Anterior cingulate cortex (tissue), 58 donors: ENCODE measurements around the gene REEP6.
A peak's percentile ranks its signal among the peaks of the same experiment; 100 is the strongest.

Source experiments
- DNase-seq, 58 donors: peaks; one replicate each; lab custom pipeline; 2025; lab: John Stamatoyannopoulos, UW

Gene REEP6

GRCh38 chr19:1455336-1456120 is 35.5 kb upstream of the REEP6 start:
- peak in 14 of 58 donors; percentile 8 to 73 (median 28) for DNase-seq

- DNase-seq: no peak
Observed at GRCh38 chr19:1456121-1456900, 34.7 kb upstream of the REEP6 start.

GRCh38 chr19:1457031-1457739 is 33.8 kb upstream of the REEP6 start:
- no peak for DNase-seq

- no peak for DNase-seq
Observed at GRCh38 chr19:1457892-1458291, 33.1 kb upstream of the REEP6 start.

GRCh38 chr19:1459479-1459878 is 31.5 kb upstream of the REEP6 start:
- DNase-seq: no peak

- no peak for DNase-seq
Observed at GRCh38 chr19:1460033-1460995, 30.7 kb upstream of the REEP6 start.

GRCh38 chr19:1461862-1462261 is 29.1 kb upstream of the REEP6 start:
- DNase-seq: no peak

- peak in 10 of 58 donors; percentile 12 to 50 (median 35) for DNase-seq
Observed at GRCh38 chr19:1465191-1466016, 25.6 kb upstream of the REEP6 start.

GRCh38 chr19:1466018-1466460 is 24.9 kb upstream of the REEP6 start:
- no peak for DNase-seq

- no peak for DNase-seq
Observed at GRCh38 chr19:1466461-1467214, 24.3 kb upstream of the REEP6 start.

GRCh38 chr19:1467215-1467489 is 23.8 kb upstream of the REEP6 start:
- no peak for DNase-seq

GRCh38 chr19:1467490-1468273 is 23.3 kb upstream of the REEP6 start:
- DNase-seq: no peak

GRCh38 chr19:1468274-1468820 is 22.6 kb upstream of the REEP6 start:
- DNase-seq: no peak

GRCh38 chr19:1468821-1469254 is 22.1 kb upstream of the REEP6 start:
- no peak for DNase-seq

- no peak for DNase-seq
Observed at GRCh38 chr19:1469255-1470054, 21.5 kb upstream of the REEP6 start.

GRCh38 chr19:1470055-1470304 is 21.0 kb upstream of the REEP6 start:
- DNase-seq: no peak
